AG04450 (cell line): ENCODE data around the gene CD9. TPM values are rescaled to one million over a fixed set of nuclear protein-coding genes. Genes with fewer than 3 reads are reported as not detected.

ENCODE experiments used
- CTCF ChIA-PET: fragments of 300-600, 350-600 bp; formaldehyde crosslinking; extraction: SDS; loops from one replicate; lab custom pipeline; 2022; ENCODE audit warnings: antibody characterized with exemption, inconsistent platforms; lab: Charles Lee
- POLR2A ChIA-PET: fragments of 350-600 bp; formaldehyde crosslinking; extraction: SDS; loops from one replicate; lab custom pipeline; 2021; ENCODE audit warnings: antibody characterized with exemption, inconsistent platforms; lab: Yijun Ruan, JAX
- DNase-seq: peaks from one replicate; pipeline ENCODE4 v3.0.0-alpha.2; 2011; ENCODE audit warnings: low read depth, low spot score
- H3K27ac ChIP-seq: one replicate; pipeline ENCODE4 v1.5.1; 2012; ENCODE audit warnings: low read depth, low read length, control low read depth
- H3K27me3 ChIP-seq: one replicate; pipeline ENCODE4 v1.6.0; 2012; ENCODE audit warnings: low read length; ENCODE audit not compliant: control insufficient read depth, insufficient read depth
- H3K4me3 ChIP-seq: 2 replicates; pipeline ENCODE4 v1.5.1; 2011; ENCODE audit warnings: mild to moderate bottlenecking, low read depth, low read length, control low read depth
- H3K9me3 ChIP-seq: 2 replicates; pipeline ENCODE4 v1.5.1; 2012; ENCODE audit warnings: low read length; ENCODE audit not compliant: control insufficient read depth, insufficient read depth
- polyA plus RNA-seq: library from polyadenylated mRNA; depleted of rRNA; stranded (reverse); fragments of >200 nt; gene quantifications from 2 replicates; pipeline ENCODE4 v1.2.3, GENCODE V29; 2011
- TF ChIP-seq, protein P1 (sequence below): IDR thresholded peaks from 2 replicates; pipeline ENCODE4 v1.5.1; 2011; ENCODE audit warnings: low read depth, low read length, control low read depth, inconsistent platforms

CD9 gene
- polyA plus RNA-seq, 1 experiment, result 177 TPM

DNA sequence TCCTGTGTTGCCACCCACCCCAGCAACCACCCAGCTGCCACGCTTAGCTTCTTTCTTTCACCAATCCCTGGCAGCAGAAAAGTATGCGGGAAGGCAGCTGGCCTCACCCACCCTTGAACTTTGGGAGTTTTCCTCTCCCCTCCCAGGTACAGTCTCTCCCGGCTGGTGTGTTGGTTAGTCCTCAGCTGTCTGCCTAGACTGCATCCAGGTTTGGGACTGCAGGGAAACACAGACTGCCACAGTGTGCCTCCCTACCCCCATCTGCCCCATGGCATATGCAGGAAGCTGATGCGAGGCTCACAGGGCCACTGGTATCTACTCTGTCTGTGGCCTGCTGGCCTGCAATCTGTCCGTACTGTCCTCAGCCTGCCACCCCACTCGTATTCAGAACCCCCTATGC, 2.1 kb downstream of the CD9 start:
- no peaks in the 10 kb centered on the region for H3K27me3 ChIP-seq
- no peak overlapping the region for H3K27ac ChIP-seq
- CTCF ChIA-PET, result interaction anchor here (1.2 to 5.4 kb wide), 3 partner anchors 40 to 82 kb away, joined by 3 to 31 read pairs (median 14); no protein-coding TSS in a partner anchor
- H3K4me3 ChIP-seq, result peak overlapping the region; percentile 17; the same call in 1 of the 2 replicates
- no peak for DNase-seq
- POLR2A ChIA-PET, result interaction anchor here (1.1 kb wide), 1 partner anchor 28 kb away, joined by 4 read pairs; no protein-coding TSS in a partner anchor
- H3K9me3 ChIP-seq, result no peaks in the 10 kb centered on the region; the same call in 1 of the 2 replicates
- TF ChIP-seq, protein P1, sequence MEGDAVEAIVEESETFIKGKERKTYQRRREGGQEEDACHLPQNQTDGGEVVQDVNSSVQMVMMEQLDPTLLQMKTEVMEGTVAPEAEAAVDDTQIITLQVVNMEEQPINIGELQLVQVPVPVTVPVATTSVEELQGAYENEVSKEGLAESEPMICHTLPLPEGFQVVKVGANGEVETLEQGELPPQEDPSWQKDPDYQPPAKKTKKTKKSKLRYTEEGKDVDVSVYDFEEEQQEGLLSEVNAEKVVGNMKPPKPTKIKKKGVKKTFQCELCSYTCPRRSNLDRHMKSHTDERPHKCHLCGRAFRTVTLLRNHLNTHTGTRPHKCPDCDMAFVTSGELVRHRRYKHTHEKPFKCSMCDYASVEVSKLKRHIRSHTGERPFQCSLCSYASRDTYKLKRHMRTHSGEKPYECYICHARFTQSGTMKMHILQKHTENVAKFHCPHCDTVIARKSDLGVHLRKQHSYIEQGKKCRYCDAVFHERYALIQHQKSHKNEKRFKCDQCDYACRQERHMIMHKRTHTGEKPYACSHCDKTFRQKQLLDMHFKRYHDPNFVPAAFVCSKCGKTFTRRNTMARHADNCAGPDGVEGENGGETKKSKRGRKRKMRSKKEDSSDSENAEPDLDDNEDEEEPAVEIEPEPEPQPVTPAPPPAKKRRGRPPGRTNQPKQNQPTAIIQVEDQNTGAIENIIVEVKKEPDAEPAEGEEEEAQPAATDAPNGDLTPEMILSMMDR, result no peak

DNA sequence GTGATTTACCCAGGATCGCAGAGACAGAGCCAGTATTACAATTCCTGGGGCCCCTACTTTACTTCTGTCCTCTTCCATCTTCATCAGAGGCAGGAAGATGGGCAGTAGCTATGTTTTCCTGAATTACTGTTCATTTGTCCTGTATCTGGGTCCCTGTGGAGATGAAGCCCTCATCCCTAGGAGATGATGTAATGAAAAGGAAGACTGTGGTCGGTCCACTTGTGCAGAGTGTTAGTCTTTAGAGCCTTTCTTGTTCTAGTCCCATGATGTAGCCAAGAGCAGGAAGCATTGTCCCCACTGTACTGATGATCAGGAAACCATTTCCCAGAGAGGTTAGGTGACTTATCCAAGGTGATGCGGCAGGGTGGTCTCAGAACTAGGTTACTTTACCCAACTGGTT, 2.6 kb downstream of the CD9 start:
- H3K27me3 ChIP-seq, result no peaks in the 10 kb centered on the region
- ChIA-PET POLR2A (no interaction called here), CTCF (interaction anchor here (0.6 to 5.4 kb wide), 5 partner anchors 7 to 81 kb away, joined by 3 to 31 read pairs (median 14); no protein-coding TSS in a partner anchor)
- H3K9me3 ChIP-seq, result no peaks in the 10 kb centered on the region; the same call in 1 of the 2 replicates
- no peak overlapping the region for H3K27ac ChIP-seq
- H3K4me3 ChIP-seq, result no peak overlapping the region
- TF ChIP-seq, protein P1, result no peak
- no peak for DNase-seq

DNA sequence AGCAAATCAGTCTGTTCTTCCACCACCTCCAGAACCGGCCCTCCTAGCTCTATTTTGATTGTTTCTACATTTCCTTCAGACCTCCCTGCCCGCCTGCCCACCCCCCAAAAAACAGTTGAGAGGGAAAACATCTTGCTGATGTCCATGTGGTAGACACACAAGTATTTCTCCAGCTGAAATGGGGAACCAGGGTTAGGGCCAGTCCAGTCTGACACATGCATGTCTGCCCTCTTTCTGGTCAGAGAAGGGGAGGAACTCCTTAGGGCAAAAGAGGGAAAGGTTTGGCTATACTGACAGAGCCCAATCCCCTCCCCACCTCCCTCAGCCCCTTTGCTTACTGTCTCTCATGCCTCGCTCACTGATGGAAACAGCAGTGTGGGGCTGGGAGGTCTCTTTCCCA, 3.4 kb downstream of the CD9 start:
- CTCF ChIA-PET, result interaction anchor here (0.6 to 5.4 kb wide), 5 partner anchors 8 to 131 kb away, joined by 3 to 31 read pairs (median 14); no protein-coding TSS in a partner anchor
- no peaks in the 10 kb centered on the region; the same call in 1 of the 2 replicates for H3K9me3 ChIP-seq
- H3K27me3 ChIP-seq, result no peaks in the 10 kb centered on the region
- POLR2A ChIA-PET, result no interaction called here
- H3K27ac ChIP-seq, result no peak overlapping the region
- no peak overlapping the region for H3K4me3 ChIP-seq
- DNase-seq, result no peak
- TF ChIP-seq, protein P1, result no peak

DNA sequence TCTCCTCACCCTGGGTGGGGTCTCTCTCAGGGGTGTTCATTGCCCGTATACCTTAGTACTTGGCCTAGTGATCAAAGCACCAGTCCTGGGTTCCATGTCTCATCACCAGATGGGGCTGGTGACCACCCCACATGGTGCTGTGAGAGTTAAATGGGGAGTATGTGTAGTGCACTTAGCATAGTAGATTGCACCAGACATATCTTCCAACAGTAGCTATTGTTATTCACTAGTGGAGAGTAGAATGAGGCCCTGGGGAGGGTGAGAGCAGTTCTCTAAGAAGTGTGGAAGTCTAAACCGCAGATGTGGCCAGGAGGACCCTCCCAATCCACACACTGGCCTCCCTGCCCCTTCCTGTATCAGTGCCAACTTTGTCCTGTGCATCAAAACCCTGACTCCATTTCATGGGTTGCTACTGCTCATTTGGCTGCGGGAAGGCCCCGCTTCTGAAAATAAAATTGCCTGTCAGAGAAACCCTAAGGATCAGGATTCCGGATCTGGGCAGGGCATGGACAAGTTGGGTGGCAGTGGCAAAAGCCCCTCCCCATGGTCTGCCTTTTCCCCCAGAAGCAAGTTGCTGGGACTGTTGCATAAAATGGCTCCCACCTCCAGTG, 4.4 kb downstream of the CD9 start:
- TF ChIP-seq, protein P1, result no peak
- DNase-seq, result no peak
- POLR2A ChIA-PET, result no interaction called here
- no peaks in the 10 kb centered on the region; the same call in 1 of the 2 replicates for H3K9me3 ChIP-seq
- no peaks in the 10 kb centered on the region for H3K27me3 ChIP-seq
- no peak overlapping the region for H3K4me3 ChIP-seq
- H3K27ac ChIP-seq, result no peak overlapping the region
- CTCF ChIA-PET, result interaction anchor here (0.6 to 5.4 kb wide), 4 partner anchors 9 to 217 kb away, joined by 4 to 31 read pairs (median 9); no protein-coding TSS in a partner anchor

DNA sequence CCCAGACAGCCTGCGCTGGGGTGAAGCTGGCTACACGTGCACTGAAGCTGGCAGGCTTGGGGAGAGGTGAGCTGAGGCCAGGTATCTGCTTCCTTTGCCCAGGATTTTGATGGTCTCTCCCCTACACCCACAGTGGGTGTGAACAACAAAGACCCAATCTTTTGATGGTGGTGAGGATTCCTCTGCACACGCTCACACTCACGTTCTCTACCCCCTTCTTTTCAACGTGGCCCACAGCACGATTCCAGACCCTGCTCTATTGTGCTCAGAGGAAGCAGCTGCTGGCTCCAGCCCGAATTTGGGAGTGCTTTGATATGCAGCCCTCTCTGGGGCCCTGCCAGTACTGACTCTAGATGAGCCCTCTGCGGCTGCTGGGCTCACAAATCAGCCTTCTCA, 4.9 kb downstream of the CD9 start:
- ChIA-PET POLR2A (no interaction called here), CTCF (interaction anchor here (1.0 to 5.4 kb wide), 4 partner anchors 10 to 217 kb away, joined by 3 to 31 read pairs (median 9); no protein-coding TSS in a partner anchor)
- DNase-seq, result no peak
- H3K27ac ChIP-seq, result no peak overlapping the region
- H3K27me3 ChIP-seq, result no peaks in the 10 kb centered on the region
- H3K4me3 ChIP-seq, result no peak overlapping the region
- H3K9me3 ChIP-seq, result no peaks in the 10 kb centered on the region; the same call in 1 of the 2 replicates
- TF ChIP-seq, protein P1, result no peak
